Stimulated activated CD4-positive, alpha-beta T cell treated with anti-CD3 and anti-CD28 coated beads, Interleukin-4, amount 100 ng/mL, for 4 hours (primary cell): Measurements from ENCODE around the gene YTHDF1.
"Not testable (repeated sequence)": the region's sequence is repeated elsewhere in the genome, so short reads cannot be mapped to it uniquely, and the experiment has no call there.

ENCODE experiments used
- DNase-seq, 2 experiments: peaks; one replicate each; pipeline ENCODE4 v3.0.0-alpha.2; 2020

The YTHDF1 gene

DNA sequence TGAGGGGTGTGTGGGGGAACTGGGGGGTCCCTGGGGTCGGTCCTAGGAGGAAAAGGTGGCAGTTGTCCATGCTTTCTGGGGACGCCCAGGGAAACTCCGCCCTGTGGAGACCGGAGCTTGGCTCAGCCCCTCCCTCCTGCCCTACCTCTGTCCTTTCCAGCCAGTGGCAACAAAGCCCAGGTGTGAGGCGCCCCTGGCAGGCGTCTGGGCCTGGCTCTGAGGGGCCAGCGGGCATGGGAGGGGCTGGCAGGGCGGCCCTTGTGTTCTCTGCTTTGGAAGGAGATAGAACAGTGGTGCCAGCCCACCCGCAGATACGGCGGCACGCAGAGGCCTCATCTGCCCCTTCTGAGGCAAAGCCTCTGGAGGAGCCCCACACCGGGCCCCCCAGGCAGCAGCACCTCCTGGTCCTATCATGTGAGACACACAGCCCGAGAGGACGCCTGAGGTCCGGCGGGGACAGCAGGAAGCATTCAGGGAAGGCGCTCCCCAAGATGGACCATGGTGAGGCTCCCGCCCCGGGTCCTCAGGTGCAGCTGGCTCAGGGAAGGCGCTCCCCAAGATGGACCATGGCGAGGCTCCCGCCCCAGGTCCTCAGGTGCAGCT, 47.9 kb downstream of the YTHDF1 start:
- no peak for DNase-seq

DNA sequence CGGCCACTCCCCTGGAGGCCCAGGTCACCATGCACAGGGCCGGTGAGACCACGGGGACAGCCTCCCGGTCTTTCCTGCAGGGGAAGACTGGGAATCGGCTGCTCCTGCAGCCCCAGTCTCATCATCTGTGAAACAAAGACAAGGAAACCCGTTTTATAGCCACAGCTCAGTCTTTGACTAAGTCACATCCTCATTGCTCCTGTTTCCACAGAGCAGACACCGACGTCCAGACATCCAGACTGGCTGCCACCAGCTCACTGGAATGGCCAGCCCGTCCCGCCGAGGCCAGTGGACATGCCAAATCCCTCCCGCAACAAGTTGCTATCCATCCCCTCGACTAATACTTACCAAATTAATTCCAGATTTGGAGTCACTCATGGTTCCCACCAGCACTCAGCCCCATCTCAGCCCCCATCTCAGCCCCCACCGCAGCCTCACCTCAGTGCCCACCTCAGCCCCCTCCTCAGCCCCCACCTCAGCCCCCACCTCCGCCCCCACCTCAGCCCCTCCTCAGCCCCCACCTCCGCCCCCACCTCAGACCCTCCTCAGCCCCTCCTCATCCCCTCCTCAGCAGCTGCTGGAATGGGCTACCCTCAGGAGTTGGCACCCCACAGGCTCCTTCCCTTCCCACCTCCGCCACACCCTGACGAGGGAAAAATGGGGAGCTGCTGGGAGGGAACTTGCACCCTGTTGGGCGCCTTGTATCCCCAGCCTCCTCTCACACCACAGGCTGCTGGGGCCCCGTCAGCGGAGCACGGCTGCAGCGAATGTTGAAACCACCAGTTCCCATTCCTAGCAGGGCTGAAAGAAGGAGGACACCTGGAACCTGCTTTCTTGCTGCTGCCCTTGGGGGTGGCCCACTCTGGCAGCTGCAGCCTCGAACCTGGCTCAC, 48.7 kb downstream of the YTHDF1 start:
- no peak for DNase-seq

GRCh38 chr20:63166193-63167020, 49.5 kb downstream of the YTHDF1 start:
- DNase-seq, result no peak

GRCh38 chr20:63165356-63166192, 50.4 kb downstream of the YTHDF1 start:
- no peak for DNase-seq

DNA sequence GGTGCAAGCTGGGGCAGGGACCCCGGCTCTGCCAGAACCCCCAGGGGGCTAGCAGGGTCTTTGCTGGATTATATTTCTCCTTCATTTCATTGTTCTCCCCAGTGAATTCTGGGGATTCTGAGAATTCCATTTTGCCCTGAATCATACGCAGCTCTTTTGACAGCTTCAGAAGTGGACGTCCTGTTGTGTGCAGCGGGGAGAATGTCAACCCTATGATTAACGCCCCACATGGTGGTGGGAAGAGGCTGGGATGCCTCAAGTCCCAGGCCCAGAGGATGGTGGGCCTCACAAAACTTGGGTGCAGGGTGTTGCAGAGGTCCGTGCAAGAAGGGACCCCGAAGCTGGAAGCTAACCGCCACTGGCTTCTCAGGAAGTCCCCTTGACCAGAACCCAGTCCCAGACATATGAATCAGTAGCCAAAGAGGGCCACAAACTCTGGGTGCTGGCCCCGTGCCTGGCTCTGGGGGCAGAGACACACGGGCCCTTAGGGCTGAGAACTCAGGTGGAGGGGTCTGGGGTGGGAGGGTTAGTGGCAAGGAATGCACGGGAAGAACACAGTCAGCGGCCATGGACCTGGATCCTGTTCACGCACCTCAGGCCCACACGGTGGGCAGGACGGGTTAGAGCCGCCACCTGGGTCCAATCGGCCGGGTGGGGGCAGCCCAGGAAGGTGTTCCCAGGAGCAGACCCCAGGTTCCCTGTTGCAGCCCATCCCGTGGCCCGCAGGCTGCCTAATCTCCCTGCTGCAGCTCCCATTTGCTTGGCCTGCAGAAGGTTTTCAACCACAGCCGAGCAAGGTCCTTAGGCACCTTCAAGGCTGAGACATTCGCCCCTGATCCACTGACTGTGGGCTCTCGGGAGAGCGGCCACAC, 51.2 kb downstream of the YTHDF1 start:
- DNase-seq, result no peak

DNA sequence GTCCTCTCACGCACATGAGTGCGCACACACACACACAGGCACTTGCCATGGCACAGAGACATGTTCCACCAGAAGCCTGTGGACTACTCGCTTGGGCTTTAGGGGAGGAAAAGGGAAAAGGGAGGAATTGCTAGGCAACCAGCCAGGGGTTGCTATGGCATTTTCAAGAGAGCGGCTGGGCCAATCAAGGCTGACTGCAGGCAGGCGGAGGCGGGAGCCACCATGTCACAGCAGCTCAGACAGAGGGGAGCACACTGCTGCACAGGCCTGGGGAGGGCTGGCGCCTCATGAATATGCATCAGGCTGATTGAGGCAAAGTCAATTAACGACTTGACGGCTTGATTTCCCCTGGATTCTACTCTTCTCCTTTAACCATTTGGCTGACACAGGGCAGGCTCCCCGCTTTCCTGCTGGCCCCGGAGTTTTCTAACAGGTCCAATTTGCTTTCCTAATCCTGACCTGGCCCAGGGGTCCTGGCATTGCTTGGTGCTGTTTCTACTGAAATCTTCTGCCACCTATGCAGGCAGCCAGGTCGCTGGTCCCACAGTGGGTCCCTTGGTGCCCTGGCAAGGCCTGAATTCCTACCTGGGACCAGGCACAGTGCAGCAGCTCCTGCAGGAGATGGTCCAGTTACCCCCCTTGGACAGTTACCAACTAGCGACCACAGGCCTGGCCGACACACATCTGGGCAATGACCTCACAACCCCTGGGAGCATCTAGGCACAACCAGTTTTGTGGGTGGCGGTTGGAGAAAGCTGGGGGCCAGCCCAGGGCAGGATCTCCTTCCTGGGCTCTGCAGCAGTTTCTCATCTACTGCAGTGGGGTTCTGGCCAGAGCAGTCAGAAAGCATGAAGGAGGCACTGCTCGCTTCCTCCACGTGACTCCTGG, 52.1 kb downstream of the YTHDF1 start:
- DNase-seq, result no peak

DNA sequence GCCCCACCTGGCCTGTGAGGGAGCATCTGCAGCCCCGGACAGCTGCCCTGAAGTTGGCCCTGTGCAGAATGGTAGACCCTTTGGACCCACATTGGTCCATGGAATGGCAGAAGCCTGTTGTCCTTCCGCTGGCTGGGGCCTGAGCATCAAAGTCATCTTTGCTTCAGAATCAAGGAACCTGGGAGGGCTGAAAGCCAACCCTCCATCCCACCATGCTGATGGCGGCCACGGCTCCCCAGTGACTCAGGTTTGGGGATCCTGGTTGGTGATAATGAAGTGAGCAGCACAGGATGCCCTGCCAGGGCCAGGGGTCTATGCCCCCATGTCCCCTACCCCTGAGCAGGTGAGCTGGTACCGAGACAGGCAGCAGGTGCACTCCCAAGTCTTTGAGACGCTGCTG, 52.8 kb downstream of the YTHDF1 start:
- no peak for DNase-seq

DNA sequence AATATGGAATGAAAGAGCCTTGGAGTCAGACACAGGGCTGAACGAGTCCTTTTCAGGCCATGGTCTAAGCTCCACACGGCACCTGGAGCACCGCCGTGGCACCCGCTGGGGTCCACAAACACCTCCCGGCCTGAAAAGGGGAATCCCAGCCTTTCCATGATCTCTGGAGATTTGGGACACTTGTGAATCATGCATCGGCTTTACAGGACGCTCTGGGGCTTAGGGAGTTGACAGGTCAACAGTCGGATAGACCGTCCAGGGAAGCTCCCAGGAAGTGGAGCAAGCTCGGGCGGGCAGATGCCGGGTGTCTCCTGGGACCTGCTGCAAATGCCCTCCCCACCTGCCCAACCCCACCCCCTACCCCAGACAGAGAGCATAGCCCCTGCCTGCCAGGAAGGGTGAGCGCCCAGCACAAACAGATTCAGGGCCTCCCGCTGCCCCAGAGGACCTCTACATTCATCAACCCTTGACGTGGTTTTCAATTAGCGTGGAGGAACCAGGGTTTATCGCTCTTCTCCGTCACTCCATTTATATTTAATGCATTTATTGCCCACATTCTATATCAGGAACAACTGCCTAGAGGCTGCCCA, 53.6 kb downstream of the YTHDF1 start:
- DNase-seq, result no peak

DNA sequence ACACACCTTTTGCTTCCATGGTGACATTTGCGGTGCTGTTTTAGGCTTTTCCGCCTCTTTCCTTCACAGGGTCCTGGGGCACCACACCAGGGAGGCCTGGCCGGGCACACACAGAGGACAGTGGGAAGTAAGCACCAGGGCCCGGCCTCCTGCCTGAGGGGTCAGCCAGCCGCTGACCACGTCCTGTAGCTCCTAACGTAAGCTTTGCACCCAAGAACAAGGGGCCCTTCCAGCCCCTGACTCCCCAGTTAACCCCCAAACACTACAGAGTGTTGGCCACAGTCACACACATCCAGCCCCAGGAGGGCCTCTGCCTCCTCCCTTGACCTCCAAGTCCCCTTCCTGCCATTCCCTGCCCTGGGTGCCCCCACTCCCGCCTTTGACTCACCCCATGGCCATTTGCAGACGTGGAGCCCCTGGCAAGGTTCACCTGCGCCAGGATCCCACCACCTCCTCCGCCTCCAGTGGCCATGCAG, 54.7 kb downstream of the YTHDF1 start:
- DNase-seq, result no peak

DNA sequence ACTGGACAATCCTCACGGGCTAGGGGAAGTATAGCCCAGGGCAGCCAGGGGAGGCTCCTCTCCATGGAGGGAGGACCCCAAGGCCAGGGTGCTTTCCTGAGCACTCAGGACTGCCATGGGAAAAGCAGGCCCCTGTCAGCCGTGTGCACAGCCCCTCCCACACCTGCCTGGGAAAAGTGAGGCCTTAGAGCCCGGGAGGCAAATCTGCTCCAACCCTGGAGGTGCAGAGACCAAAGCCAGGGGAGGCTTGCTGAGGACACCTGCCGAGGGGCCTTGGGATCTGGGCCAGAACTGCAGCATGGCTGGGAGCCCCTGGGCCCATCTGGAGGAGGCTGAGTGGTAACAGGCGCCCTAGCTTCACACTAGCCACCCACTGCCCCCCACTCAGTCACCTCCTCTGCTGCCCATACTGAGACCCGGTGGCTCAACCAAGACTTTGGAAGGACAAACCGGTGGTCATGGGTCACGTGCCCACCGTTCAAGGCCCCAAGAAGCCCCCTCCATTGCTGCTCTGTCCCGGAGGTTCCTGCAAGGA, 55.2 kb downstream of the YTHDF1 start:
- DNase-seq, result no peak

DNA sequence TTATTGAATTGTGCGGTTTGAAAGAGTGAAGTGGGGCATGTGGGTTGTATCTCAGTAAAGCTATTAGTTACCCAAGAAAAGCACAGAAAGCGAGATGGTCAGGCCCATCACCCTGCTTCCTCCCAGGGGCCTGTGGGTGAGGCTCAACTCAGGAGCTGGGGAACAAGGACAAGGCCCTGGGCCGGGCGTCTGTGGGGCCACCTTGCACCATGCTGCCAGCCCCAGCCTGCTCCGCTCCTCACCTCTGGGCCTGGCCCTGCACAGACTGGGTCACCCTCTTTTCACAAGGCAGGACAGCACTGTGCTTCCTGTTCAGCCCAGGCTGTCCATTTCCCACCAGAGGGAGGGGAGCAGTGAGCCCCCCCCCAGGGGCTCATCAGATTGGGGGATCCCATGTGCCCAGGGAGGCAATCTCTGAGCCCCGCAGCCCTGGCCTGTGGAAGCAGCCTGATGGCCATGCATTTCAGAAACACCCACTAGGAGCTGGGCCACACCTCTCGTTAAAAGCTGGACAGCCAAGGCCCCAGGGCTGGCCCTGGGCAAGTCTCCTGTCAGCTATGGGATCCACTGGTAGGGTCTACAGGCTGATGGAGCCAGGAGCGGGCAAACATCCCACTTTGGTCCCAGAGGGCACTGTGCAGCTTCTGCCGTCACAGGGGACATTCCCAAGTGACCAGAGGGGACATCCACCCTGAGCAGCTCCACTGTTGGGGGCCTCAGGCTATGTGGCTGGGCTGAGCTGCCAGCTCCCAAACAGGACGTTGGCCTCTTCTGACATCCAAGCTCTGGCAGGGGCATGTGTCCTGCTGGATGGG, 55.9 kb downstream of the YTHDF1 start:
- DNase-seq, result no peak

DNA sequence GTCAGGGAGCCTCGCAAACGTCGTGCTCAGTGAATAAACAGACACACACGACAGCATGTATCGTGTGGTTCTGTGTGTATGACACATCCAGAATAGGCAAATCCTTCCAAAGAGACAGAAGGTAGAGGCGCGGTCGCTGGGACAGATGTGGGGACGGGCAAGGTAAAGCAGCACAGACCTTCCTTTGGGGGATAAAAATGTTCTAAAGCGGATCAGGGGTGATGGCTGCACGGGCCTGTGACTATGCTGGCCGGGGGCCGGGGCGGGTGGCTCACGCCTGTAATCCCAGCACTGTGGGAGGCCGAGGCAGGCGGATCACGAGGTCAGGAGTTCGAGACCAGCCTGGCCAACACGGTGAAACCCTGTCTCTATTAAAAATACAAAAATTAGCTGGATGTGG, 56.7 kb downstream of the YTHDF1 start:
- not testable (repeated sequence) for DNase-seq

GRCh38 chr20:63158845-63159244, 57.1 kb downstream of the YTHDF1 start:
- no peak for DNase-seq

DNA sequence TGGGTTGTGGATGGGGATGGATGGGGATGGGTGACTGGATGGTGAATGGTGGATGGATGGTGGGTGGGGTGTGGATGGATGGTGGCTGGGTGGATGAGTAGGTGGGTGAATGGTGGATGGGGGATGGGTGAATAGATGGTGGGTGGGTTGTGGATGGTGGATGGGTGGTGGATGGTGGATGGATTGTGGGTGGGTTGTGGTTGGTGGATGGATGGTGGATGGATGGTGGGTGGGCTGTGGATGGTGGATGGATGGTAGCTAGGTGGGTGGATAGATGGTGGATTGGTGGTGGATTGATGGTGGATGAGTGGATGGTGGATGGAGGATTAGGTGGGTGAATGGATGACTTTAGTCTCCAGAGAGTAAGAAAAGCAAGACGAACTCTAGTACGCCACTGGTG, 57.6 kb downstream of the YTHDF1 start:
- no peak for DNase-seq

GRCh38 chr20:63157431-63157830, 58.5 kb downstream of the YTHDF1 start:
- DNase-seq, result not testable (repeated sequence)

DNA sequence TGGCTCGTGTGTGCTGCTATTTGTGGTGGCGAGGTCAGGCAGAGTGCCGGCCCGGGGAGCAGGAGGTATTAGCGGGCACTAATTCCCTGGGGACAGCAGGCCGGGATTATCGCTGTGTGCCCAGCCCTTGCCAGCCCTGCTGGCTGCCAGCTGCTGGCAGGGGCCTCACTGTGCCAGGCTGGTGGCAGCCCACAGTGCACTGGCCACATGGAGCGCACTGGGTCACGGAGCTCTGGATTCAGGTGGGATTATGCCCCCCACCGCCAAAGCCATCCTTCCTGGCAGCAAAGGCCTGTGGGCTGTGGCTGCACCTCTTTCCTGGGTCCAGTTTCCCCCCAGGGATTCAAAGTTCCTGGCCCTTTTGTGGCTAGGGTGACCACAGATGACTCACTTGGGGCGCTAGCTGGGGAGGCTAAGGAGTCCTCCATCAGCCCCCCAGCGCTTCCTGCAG, 59.7 kb downstream of the YTHDF1 start:
- DNase-seq, result no peak

- DNase-seq, result no peak
Measured at GRCh38 chr20:63155266-63156165, 60.4 kb downstream of the YTHDF1 start.

- DNase-seq, result no peak
Measured at GRCh38 chr20:63154395-63154794, 61.5 kb downstream of the YTHDF1 start.
